Thoracic aorta (tissue), 2 donors: ENCODE measurements around the gene NSL1. TPM values are rescaled to one million over a fixed set of nuclear protein-coding genes. Genes with fewer than 3 reads are reported as not detected.

Experiments
- ATAC-seq: fragments of 150-250 bp; one replicate; pipeline ENCODE4 v1.8.0; 2017; ENCODE audit warnings: low read depth; ENCODE audit not compliant: insufficient number of reproducible peaks, low FRiP score
- DNase-seq: peaks from one replicate; pipeline ENCODE4 v3.0.0-alpha.2; 2020; ENCODE audit warnings: low spot score
- H3K27ac ChIP-seq, 2 donors: fragments of 200-600 bp; sonication (generic); 1 replicate in 1 of 2; 2 replicates in 1 of 2; pipeline ENCODE4 v1.5.1; 2016; ENCODE audit warnings: mild to moderate bottlenecking in 2 of 2, moderate library complexity in 2 of 2
- H3K27me3 ChIP-seq: fragments of 200-600 bp; sonication (generic); replicated peaks from 2 replicates; pipeline ENCODE4 v1.6.0; 2016; ENCODE audit warnings: mild to moderate bottlenecking; ENCODE audit not compliant: insufficient read depth
- H3K36me3 ChIP-seq: fragments of 200-600 bp; sonication (generic); one replicate; pipeline ENCODE4 v1.5.1; 2016
- H3K4me1 ChIP-seq, 2 donors: fragments of 200-600 bp; sonication (generic); 1 replicate in 1 of 2; 2 replicates in 1 of 2; pipeline versions ENCODE4 v1.5.1 to v1.6.0; 2016; ENCODE audit warnings: low read depth in 2 of 2, mild to moderate bottlenecking in 1 of 2; ENCODE audit not compliant: control insufficient read depth in 1 of 2
- H3K4me3 ChIP-seq: fragments of 200-600 bp; sonication (generic); 2 replicates; pipeline ENCODE4 v1.5.1; 2016; ENCODE audit warnings: mild to moderate bottlenecking
- H3K9me3 ChIP-seq: fragments of 200-600 bp; sonication (generic); 2 replicates; pipeline ENCODE4 v1.5.1; 2016
- CTCF ChIP-seq: fragments of 200-600 bp; sonication (generic); IDR thresholded peaks from one replicate; pipeline ENCODE4 v1.5.1; 2019; ENCODE audit warnings: antibody characterized with exemption
- total RNA-seq, 2 donors: library from RNA; depleted of rRNA; stranded (reverse); fragments of >200 nt; gene quantifications; one replicate each; pipeline versions ENCODE4 v1.1.0 to v1.2.3, GENCODE V29; 2016

NSL1 gene
- total RNA-seq, 2 donors from 2014 or later, result 43.2 to 44.3 TPM

- H3K36me3 ChIP-seq, result peaks cover 2% of the 10 kb centered on the region
- no peaks in the 10 kb centered on the region for H3K4me1 ChIP-seq
- no peaks in the 10 kb centered on the region for H3K27me3 ChIP-seq
- H3K9me3 ChIP-seq, result no peaks in the 10 kb centered on the region
- no peak overlapping the region for H3K4me3 ChIP-seq
- H3K27ac ChIP-seq, result no peak overlapping the region
- no peak for ATAC-seq
- TF ChIP-seq CTCF, result no peak
- no peak for DNase-seq
Observed at GRCh38 chr1:212687811-212688210, 103.8 kb downstream of the NSL1 start.

- TF ChIP-seq CTCF, result no peak
- Histone ChIP-seq H3K4me3 (no peak overlapping the region), H3K9me3 (no peaks in the 10 kb centered on the region), H3K27me3 (no peaks in the 10 kb centered on the region), H3K4me1 (no peaks in the 10 kb centered on the region), H3K36me3 (peaks cover 2% of the 10 kb centered on the region), H3K27ac (no peak overlapping the region)
- ATAC-seq, result no peak
- no peak for DNase-seq
Observed at GRCh38 chr1:212686591-212686990, 105.0 kb downstream of the NSL1 start.

GRCh38 chr1:212686069-212686468 is 105.5 kb downstream of the NSL1 start:
- no peak for ATAC-seq
- no peak overlapping the region for H3K4me3 ChIP-seq
- no peaks in the 10 kb centered on the region for H3K4me1 ChIP-seq
- no peaks in the 10 kb centered on the region for H3K9me3 ChIP-seq
- H3K27ac ChIP-seq, result no peak overlapping the region
- no peak for DNase-seq
- TF ChIP-seq CTCF, result no peak
- peaks cover 2% of the 10 kb centered on the region for H3K36me3 ChIP-seq
- H3K27me3 ChIP-seq, result no peaks in the 10 kb centered on the region

- ATAC-seq (no peak), DNase-seq (no peak)
- no peaks in the 10 kb centered on the region for H3K27me3 ChIP-seq
- H3K27ac ChIP-seq, result no peak overlapping the region
- H3K36me3 ChIP-seq, result peaks cover 2% of the 10 kb centered on the region
- TF ChIP-seq CTCF, result no peak
- H3K9me3 ChIP-seq, result no peaks in the 10 kb centered on the region
- H3K4me3 ChIP-seq, result no peak overlapping the region
- H3K4me1 ChIP-seq, result no peaks in the 10 kb centered on the region
Observed at GRCh38 chr1:212685429-212685828, 106.1 kb downstream of the NSL1 start.

GRCh38 chr1:212684521-212685090 is 107.0 kb downstream of the NSL1 start:
- no peak for DNase-seq
- Histone ChIP-seq H3K27ac (no peak overlapping the region), H3K4me3 (no peak overlapping the region), H3K36me3 (peaks cover 2% of the 10 kb centered on the region), H3K9me3 (no peaks in the 10 kb centered on the region), H3K27me3 (no peaks in the 10 kb centered on the region), H3K4me1 (no peaks in the 10 kb centered on the region)
- ATAC-seq, result no peak
- TF ChIP-seq CTCF, result no peak
